WERI-Rb-1 (cell line): ENCODE results near the gene PRICKLE2.

Experiments
- DNase-seq: peaks from one replicate; pipeline ENCODE4 v3.0.0-alpha.2; 2020
- H3K27ac ChIP-seq: fragments of 250-450 bp; sonication (Bioruptor Pico); 2 replicates; pipeline ENCODE4 v1.5.1; 2020; ENCODE audit warnings: mild to moderate bottlenecking, moderate library complexity
- H3K27me3 ChIP-seq: fragments of 250-450 bp; sonication (Bioruptor Pico); 2 replicates; pipeline ENCODE4 v1.5.1; 2021; ENCODE audit warnings: mild to moderate bottlenecking, low read depth, moderate library complexity; ENCODE audit not compliant: insufficient read depth, severe bottlenecking
- H3K36me3 ChIP-seq: fragments of 250-450 bp; sonication (Bioruptor Pico); 2 replicates; pipeline ENCODE4 v1.5.1; 2020; ENCODE audit warnings: mild to moderate bottlenecking, moderate library complexity
- H3K4me3 ChIP-seq: 2 replicates; pipeline ENCODE4 v1.5.1; 2011; ENCODE audit warnings: low read depth, mild to moderate bottlenecking, control low read depth, low read length
- H3K9me3 ChIP-seq: fragments of 250-450 bp; sonication (Bioruptor Pico); 2 replicates; pipeline ENCODE4 v1.5.1; 2021; ENCODE audit warnings: mild to moderate bottlenecking, moderate library complexity; ENCODE audit not compliant: severe bottlenecking
- CTCF ChIP-seq: IDR thresholded peaks from 2 replicates; pipeline ENCODE4 v1.5.1; 2011; ENCODE audit warnings: low read depth, mild to moderate bottlenecking, control low read depth, inconsistent platforms, low read length

Gene PRICKLE2

GRCh38 chr3:64265646-64266045 is 40.4 kb upstream of the PRICKLE2 start:
- Histone ChIP-seq H3K4me3 (no peak overlapping the region), H3K36me3 (peaks cover 11% of the 10 kb centered on the region)

GRCh38 chr3:64264501-64265109 is 39.3 kb upstream of the PRICKLE2 start:
- no peak overlapping the region for H3K4me3 ChIP-seq
- TF ChIP-seq CTCF: no peak
- no peak for DNase-seq

More at GRCh38 chr3:64265646-64266045, 40.4 kb upstream of the PRICKLE2 start:
- Histone ChIP-seq H3K9me3 (no peaks in the 10 kb centered on the region), H3K27ac (peak overlapping the region; percentile 89), H3K27me3 (no peaks in the 10 kb centered on the region)
- no peak for TF ChIP-seq CTCF
- no peak for DNase-seq

GRCh38 chr3:64262574-64263114 is 37.4 kb upstream of the PRICKLE2 start:
- Histone ChIP-seq H3K9me3 (no peaks in the 10 kb centered on the region), H3K27ac (no peak overlapping the region), H3K36me3 (peaks cover 14% of the 10 kb centered on the region), H3K27me3 (no peaks in the 10 kb centered on the region), H3K4me3 (no peak overlapping the region)
- no peak for DNase-seq
- 0 out of 2 replicates have a peak, but pooled peaks have one; percentile 23 for TF ChIP-seq CTCF

More at GRCh38 chr3:64264501-64265109, 39.3 kb upstream of the PRICKLE2 start:
- H3K27me3 ChIP-seq: no peaks in the 10 kb centered on the region
- peaks cover 11% of the 10 kb centered on the region for H3K36me3 ChIP-seq
- H3K27ac ChIP-seq: 0 out of 2 replicates have a peak overlapping the region, but pooled peaks have one; percentile 89
- no peaks in the 10 kb centered on the region for H3K9me3 ChIP-seq

- no peak for DNase-seq
- TF ChIP-seq CTCF: no peak
- Histone ChIP-seq H3K27ac (peak overlapping the region; percentile 18; the same call in 1 of the 2 replicates), H3K9me3 (no peaks in the 10 kb centered on the region), H3K4me3 (no peak overlapping the region), H3K36me3 (peaks cover 19% of the 10 kb centered on the region), H3K27me3 (no peaks in the 10 kb centered on the region)
Observed at GRCh38 chr3:64260431-64260830, 35.2 kb upstream of the PRICKLE2 start.

GRCh38 chr3:64259636-64260035 is 34.4 kb upstream of the PRICKLE2 start:
- H3K36me3 ChIP-seq: peaks cover 25% of the 10 kb centered on the region
- H3K27me3 ChIP-seq: no peaks in the 10 kb centered on the region
- no peak overlapping the region for H3K4me3 ChIP-seq
- no peak overlapping the region for H3K27ac ChIP-seq
- no peak for DNase-seq
- no peaks in the 10 kb centered on the region for H3K9me3 ChIP-seq
- TF ChIP-seq CTCF: no peak
